HG02970 (cell line): Measurements from ENCODE around the gene TMEM198.

Experiments used
- ATAC-seq: cut with Tn5 transposase; IDR thresholded peaks from one replicate; pipeline ENCODE4 v1.9.1; 2021; ENCODE audit warnings: mild to moderate bottlenecking, moderate library complexity, moderate number of reproducible peaks; ENCODE audit not compliant: unreplicated experiment, low FRiP score

Gene TMEM198

DNA sequence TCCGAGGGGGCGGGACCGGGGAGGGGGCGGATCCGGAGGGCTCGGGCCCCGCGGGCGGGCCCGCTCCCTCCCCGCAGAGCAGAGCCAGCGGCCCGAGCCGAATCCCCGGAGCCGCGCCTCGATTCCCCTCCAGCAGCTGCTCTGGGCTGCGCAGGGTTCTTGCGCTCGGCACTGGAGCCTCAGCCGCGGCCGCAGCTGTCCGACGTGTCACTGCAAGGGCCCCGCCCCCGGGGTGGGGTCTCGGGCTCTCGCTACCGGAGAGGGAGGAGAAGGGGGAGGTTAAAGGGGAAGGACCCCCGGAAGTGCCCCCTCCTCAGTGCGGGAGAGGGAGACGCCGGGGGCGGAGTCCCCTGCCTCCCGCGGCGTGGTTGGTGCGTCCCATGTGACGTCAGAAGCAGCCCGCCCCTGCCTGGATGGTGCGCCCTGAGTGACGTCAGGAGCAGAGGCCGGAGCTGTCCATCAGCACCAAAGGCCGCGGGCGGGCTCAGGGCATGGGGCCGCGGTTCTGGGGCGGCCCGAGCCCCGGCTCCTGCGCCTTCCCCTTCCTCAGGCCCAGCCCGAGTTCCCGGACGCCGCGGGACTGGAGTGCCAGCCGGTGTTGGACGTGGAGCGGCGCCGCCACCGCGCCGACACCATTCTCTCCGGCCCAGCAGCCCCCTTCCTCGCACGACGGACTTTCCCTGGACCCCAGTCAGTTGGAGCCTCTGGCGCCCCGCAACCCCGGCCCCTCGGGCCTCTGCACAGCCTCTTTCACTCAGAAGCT is at the start of gene TMEM198, which contains the start of gene CHPF:
TMEM198 (plus strand) TSS at position 433 of the 763 bp plus-strand sequence. CDS start 700 bp downstream, outside the sequence.
CHPF (minus strand) TSS at position 214 of the 763 bp plus-strand sequence. CDS start 271 bp downstream, outside the sequence.
- ATAC-seq: peak; percentile 80

DNA sequence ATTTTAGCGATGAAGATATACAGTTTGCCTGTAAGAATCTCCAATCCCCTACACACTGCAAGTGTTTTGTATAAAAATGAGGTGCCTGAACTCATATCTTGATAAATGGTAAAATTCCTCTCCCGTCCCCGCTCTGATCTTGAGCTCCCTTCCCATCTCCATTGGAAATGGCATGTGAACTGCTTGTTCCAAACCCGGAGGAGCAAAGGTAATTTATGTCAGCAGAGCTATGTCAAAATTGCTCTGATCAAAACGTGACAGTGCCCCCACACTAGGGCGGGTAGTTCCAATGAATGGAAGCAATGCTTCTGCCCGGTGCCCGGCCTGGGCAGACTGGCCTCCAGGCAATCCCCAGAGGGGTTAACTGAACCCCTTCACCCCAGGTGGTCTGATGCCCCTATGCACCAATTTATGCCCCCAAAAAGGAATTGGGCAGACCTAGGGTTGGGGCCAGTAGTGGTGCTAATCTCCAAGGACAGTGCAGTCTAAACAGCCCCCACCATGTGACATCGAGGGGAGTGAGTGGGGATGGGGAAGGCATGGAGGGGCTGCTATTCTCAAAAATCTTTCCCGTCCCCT is 48.8 kb upstream of the TMEM198 start:
- ATAC-seq: no peak

- no peak for ATAC-seq
Observed at GRCh38 chr2:219495531-219496122, 48.2 kb upstream of the TMEM198 start.

GRCh38 chr2:219496247-219496824 is 47.5 kb upstream of the TMEM198 start:
- ATAC-seq: no peak

GRCh38 chr2:219496825-219497494 is 46.9 kb upstream of the TMEM198 start:
- ATAC-seq: no peak

- no peak for ATAC-seq
Observed at GRCh38 chr2:219497495-219498279, 46.1 kb upstream of the TMEM198 start.

DNA sequence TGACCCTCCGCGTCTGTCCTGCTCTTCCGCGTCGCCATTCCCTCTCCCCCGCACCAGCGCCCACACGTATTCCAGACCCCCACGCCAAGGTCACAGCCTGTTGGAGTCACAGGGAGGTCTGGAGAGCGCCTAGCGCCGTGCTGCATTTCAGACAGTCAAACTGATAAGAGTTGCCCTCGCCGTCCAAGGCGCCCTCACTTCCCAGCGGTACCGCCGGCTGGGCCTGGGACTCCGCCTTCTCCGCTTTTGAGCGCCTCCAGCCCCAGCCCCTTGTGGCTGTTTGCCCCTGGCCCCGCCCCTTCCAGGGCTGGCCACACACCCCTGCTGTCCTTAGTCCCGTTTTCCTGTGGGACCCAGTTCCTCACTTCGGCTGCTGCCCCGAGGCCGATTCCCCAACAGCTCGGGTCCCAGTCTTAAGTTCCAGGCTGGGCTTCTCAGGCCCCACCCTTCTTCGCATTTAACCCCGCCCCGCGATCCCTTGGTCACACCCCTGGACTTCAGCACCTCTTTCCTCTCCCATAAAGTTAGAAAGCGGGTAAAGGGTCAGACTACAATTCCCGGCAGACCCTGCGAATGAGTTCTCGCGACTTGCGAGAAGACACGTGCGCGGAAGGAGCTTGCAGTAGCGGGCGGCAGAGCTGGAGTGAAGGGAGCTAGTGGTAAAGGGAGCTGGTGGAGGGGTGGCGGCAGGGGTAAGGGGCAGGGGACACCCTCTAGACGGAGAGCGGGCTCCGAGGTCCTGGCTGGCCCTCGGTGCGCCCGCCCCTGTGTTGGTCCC is 45.4 kb upstream of the TMEM198 start, which contains the start of gene GMPPA:
GMPPA (plus strand) TSS at position 612 of the 778 bp plus-strand sequence. CDS start 1,085 bp downstream, outside the sequence.
- peak; percentile 86 for ATAC-seq

- no peak for ATAC-seq
Observed at GRCh38 chr2:219499058-219499307, 44.8 kb upstream of the TMEM198 start.

- ATAC-seq: no peak
Observed at GRCh38 chr2:219499555-219499954, 44.3 kb upstream of the TMEM198 start.

- ATAC-seq: no peak
Observed at GRCh38 chr2:219500135-219500534, 43.7 kb upstream of the TMEM198 start.

GRCh38 chr2:219501849-219502248 is 42.0 kb upstream of the TMEM198 start:
- ATAC-seq: no peak

GRCh38 chr2:219502618-219503017 is 41.2 kb upstream of the TMEM198 start:
- ATAC-seq: no peak

GRCh38 chr2:219505585-219505984 is 38.2 kb upstream of the TMEM198 start:
- ATAC-seq: no peak

- ATAC-seq: no peak
Observed at GRCh38 chr2:219506153-219506801, 37.6 kb upstream of the TMEM198 start.

GRCh38 chr2:219506802-219507526 is 36.9 kb upstream of the TMEM198 start:
- no peak for ATAC-seq

DNA sequence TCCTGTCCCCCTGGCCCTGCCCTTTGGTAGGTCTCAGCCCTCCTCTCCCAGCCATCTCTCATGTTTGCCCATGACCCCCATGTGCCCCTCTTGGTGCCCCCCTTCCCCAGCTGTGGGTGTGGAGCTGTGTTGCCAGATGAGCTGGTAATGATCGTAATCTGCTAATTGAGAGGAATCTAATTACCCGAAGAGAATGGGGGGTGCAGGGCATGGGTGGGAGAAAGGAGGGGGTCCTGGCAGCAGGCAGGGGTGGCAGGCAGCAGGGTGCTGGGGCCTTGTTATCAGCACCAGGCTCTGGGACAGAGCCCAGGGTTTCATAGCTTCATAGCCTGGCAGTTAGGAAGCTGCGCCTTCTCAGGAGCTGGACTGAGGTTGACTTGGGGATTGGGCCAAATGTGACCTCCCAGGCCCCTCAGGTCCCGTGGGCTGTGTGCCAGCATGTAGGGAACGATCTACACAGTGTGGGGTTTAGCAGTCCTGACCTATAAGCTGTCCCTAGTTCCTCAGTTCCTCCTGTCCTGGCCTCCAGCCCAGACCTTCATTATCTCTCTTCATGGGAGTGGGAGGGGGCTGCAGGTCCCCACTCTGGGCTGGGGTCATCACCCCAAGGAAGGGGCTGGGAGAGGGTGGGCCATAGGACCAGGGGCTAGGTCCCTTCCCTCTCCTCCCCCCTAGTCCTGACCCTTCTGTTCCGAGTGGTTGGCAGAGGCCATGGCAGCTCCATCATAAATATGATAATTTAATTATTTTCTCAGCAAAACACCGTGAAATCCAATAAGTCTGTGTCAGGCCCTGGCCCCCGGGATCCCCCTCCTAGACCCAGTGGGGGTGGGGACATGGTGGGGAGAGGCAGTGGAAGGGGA is 36.0 kb upstream of the TMEM198 start:
- ATAC-seq: no peak

DNA sequence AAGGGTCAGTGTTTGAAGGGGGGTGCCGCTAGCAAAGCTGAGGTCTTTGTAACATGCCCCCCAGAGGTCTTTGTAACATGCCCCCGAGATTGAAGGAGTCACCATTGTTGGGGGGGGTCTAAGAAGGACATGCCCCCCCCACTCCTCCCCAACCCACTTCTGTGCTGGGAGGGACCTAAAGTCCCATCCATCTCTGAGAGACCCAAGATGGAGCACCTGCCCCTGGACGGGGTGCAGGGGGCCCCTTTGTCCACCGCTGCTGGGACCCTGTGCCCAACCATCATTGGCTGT is 35.4 kb upstream of the TMEM198 start:
- ATAC-seq: no peak
